GM23248 (cell line): ENCODE measurements around the gene CTSE. TPM values are rescaled to one million over a fixed set of nuclear protein-coding genes. Genes with fewer than 3 reads are reported as not detected.

Experiments
- DNase-seq: peaks from one replicate; pipeline ENCODE4 v3.0.0-alpha.2; 2015
- H2AFZ ChIP-seq: fragments of 200-600 bp; sonication (generic); 2 replicates; pipeline ENCODE4 v1.6.1; 2016; ENCODE audit warnings: antibody characterized with exemption
- H3F3A ChIP-seq: fragments of 200-600 bp; sonication (generic); 2 replicates; pipeline ENCODE4 v1.6.1; 2016; ENCODE audit warnings: mild to moderate bottlenecking, antibody characterized with exemption, mixed run types; ENCODE audit not compliant: insufficient read depth
- H3K27ac ChIP-seq: fragments of 200-600 bp; sonication (generic); 2 replicates; pipeline ENCODE4 v1.5.1; 2016; ENCODE audit warnings: mild to moderate bottlenecking
- H3K27me3 ChIP-seq: fragments of 200-600 bp; sonication (generic); replicated peaks from 2 replicates; pipeline ENCODE4 v1.6.1; 2016; ENCODE audit warnings: mild to moderate bottlenecking; ENCODE audit not compliant: insufficient read depth
- H3K36me3 ChIP-seq: fragments of 200-600 bp; sonication (generic); 2 replicates; pipeline ENCODE4 v1.6.1; 2016; ENCODE audit warnings: low read depth, mild to moderate bottlenecking
- H3K4me1 ChIP-seq: fragments of 200-600 bp; sonication (generic); 2 replicates; pipeline ENCODE4 v1.6.1; 2016; ENCODE audit warnings: mild to moderate bottlenecking; ENCODE audit not compliant: insufficient read depth
- H3K4me2 ChIP-seq: fragments of 200-600 bp; sonication (generic); one replicate; pipeline ENCODE4 v1.6.1; 2016; ENCODE audit warnings: mild to moderate bottlenecking; ENCODE audit not compliant: unreplicated experiment
- H3K4me3 ChIP-seq: fragments of 200-600 bp; sonication (generic); 2 replicates; pipeline ENCODE4 v1.5.1; 2016; ENCODE audit warnings: mild to moderate bottlenecking
- H3K79me2 ChIP-seq: fragments of 200-600 bp; sonication (generic); 2 replicates; pipeline ENCODE4 v1.6.1; 2016; ENCODE audit warnings: mild to moderate bottlenecking; ENCODE audit not compliant: insufficient read depth
- H3K9ac ChIP-seq: fragments of 200-600 bp; sonication (generic); 2 replicates; pipeline ENCODE4 v1.6.1; 2016; ENCODE audit warnings: mild to moderate bottlenecking
- H3K9me2 ChIP-seq: fragments of 200-600 bp; sonication (generic); 2 replicates; pipeline ENCODE4 v1.6.1; 2016; ENCODE audit warnings: mixed run types, mild to moderate bottlenecking, moderate library complexity; ENCODE audit not compliant: insufficient read depth
- H3K9me3 ChIP-seq: fragments of 200-600 bp; sonication (generic); one replicate; pipeline ENCODE4 v1.6.1; 2017; ENCODE audit warnings: low read depth
- H4K20me1 ChIP-seq: fragments of 200-600 bp; sonication (generic); 2 replicates; pipeline ENCODE4 v1.6.0; 2016; ENCODE audit not compliant: insufficient read depth
- EZH2 ChIP-seq: fragments of 200-600 bp; sonication (generic); IDR thresholded peaks from 2 replicates; pipeline ENCODE4 v1.6.1; 2018; ENCODE audit warnings: antibody characterized with exemption, mild to moderate bottlenecking; ENCODE audit not compliant: insufficient read depth, poor library complexity, severe bottlenecking
- EZH2phosphoT487 ChIP-seq: fragments of 200-600 bp; sonication (generic); IDR thresholded peaks from 2 replicates; pipeline ENCODE4 v1.6.1; 2018; ENCODE audit warnings: antibody characterized with exemption, moderate library complexity, mild to moderate bottlenecking, low read depth; ENCODE audit not compliant: insufficient read depth
- WGBS, 2 experiments: methylation state at CpG; one replicate each; pipeline ENCODE4 v1.1.6; 2015 to 2017; ENCODE audit warnings: low lambda C conversion rate in 2 of 2, low coverage in 1 of 2; ENCODE audit errors: missing lambda C conversion rate in 2 of 2; 5-methylcytosine and 5-hydroxymethylcytosine counted together
- in situ Hi-C: fragments of 300-500 bp; cut with MboI; formaldehyde crosslinking; loops from 2 replicates; pipeline ENCODE4 v1.15.0; 2020
- polyA plus RNA-seq: library from polyadenylated mRNA; unstranded; fragments of >200 nt; fragmentation: Nextera tagmentation; extraction: Ambion mirVana; gene quantifications from 2 replicates; pipeline ENCODE4 v1.2.1, GENCODE V29; 2016
- total RNA-seq: library from RNA; depleted of rRNA; stranded (reverse); fragments of >200 nt; shearing (Covaris generic); gene quantifications from 2 replicates; pipeline ENCODE4 v1.2.3, GENCODE V29; 2014; rRNA removed

The CTSE gene
- not detected in 2 replicates for total RNA-seq
- not detected in 2 replicates for polyA plus RNA-seq

DNA sequence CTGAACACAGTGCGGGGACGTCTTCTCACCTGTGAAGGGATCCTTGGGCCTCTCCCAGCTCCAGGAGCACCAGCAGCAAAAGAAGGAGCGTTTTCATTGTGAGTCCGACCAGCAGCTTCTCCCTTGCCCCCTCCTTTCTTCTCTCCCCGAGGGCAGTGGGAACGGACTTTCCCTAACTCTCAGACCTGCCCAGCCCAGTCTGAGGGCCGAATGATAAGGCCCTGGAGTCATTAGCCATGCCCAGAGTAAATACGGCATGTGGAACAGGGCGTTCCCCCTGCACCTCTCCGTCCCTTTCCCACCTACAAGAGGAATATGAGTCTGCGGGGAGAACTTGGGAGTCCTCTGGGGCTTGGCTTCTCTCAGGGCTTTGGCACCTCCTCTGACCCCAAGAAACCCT lies at the start of gene CTSE:
Gene CTSE, minus strand, starts transcription at position 201 of the 400 bp plus-strand sequence. Its CDS starts 104 bp downstream, at position 97.
- WGBS, 2 experiments, result 80 to 83% methylated on average over 11 of the region's 11 CpGs
- peaks cover 7% of the 10 kb centered on the region for H3K4me1 ChIP-seq
- DNase-seq, result no peak
- in situ Hi-C loops, result no loop called here
- no peaks in the 10 kb centered on the region for H3F3A ChIP-seq
- H3K36me3 ChIP-seq, result no peaks in the 10 kb centered on the region
- TF ChIP-seq EZH2, result no peak
- no peak for TF ChIP-seq EZH2phosphoT487
- H3K79me2 ChIP-seq, result no peaks in the 10 kb centered on the region
- no peak within 1 kb of the TSS for H3K4me3 ChIP-seq
- H3K9me2 ChIP-seq, result no peaks in the 10 kb centered on the region
- no peaks in the 10 kb centered on the region for H4K20me1 ChIP-seq
- H3K27ac ChIP-seq, result no peak within 1 kb of the TSS
- H3K9me3 ChIP-seq, result no peaks in the 10 kb centered on the region
- peaks cover 9% of the 10 kb centered on the region for H3K27me3 ChIP-seq
- H3K9ac ChIP-seq, result no peak within 1 kb of the TSS
- no peak within 1 kb of the TSS for H3K4me2 ChIP-seq
- H2AFZ ChIP-seq, result no peak within 1 kb of the TSS

DNA sequence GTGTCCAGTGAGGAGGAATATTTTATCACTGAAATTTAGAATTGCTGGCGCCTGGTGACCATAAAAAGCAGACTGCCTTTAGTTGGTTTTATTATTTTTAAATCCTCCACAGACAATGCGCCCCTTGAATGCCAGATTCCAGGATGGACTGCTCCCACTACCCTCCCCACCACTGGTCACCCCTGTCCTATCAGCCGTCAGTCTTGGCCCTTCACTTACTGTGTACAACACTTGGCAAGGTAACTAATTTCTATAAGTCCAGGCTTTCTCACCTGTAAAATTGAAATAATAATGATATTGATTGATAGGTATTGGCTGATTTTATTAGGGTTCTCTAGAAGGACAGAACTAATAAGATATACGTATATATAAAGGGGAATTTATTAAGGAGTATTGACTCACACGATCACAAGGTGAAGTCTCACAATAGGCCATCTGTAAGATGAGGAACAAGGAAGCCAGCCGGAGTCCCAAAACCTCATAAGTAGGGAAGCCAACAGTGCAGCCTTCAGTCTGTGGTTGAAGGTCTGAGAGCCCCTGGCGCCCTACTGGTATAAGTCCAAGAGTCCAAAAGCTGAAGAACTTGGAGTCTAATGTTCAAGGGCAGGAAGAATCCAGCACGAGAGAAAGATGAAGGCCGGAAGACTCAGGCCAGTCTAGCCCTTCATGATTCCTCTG lies 47.1 kb upstream of the CTSE start:
- no peak for DNase-seq
- H3F3A ChIP-seq, result no peaks in the 10 kb centered on the region
- peaks cover 31% of the 10 kb centered on the region for H3K27me3 ChIP-seq
- H3K9me3 ChIP-seq, result no peaks in the 10 kb centered on the region
- no peak overlapping the region for H3K4me2 ChIP-seq
- no peak overlapping the region for H3K27ac ChIP-seq
- no peak overlapping the region for H2AFZ ChIP-seq
- no peaks in the 10 kb centered on the region for H3K9me2 ChIP-seq
- H4K20me1 ChIP-seq, result no peaks in the 10 kb centered on the region
- 69 to 76% methylated on average over 9 of the region's 9 CpGs for WGBS, 2 experiments
- H3K4me1 ChIP-seq, result no peaks in the 10 kb centered on the region
- TF ChIP-seq EZH2 (no peak), EZH2phosphoT487 (no peak)
- no peak overlapping the region for H3K4me3 ChIP-seq
- no peaks in the 10 kb centered on the region for H3K79me2 ChIP-seq
- no peak overlapping the region for H3K9ac ChIP-seq
- in situ Hi-C loops, result no loop called here
- H3K36me3 ChIP-seq, result no peaks in the 10 kb centered on the region

DNA sequence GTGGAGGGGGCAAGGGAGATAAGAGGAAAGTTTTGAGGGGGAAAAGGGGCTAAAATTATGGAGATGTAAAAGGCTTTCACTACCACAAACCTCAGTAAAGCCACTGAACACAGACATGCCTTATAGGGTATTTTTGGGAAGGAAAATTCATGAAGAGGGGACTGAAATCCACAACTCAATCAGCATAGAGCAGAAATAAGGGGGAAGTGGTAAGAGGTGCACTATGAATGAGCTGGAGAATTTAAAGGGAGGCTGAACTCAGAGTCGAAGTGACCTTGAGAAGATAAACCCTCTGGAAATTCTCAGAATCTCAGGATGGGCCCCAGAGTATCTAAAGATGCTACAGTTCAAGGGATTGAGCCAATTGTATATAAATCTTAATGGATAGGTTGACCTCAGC lies 44.6 kb upstream of the CTSE start:
- Histone ChIP-seq H3F3A (no peaks in the 10 kb centered on the region), H3K27me3 (peaks cover 31% of the 10 kb centered on the region), H3K27ac (no peak overlapping the region), H2AFZ (no peak overlapping the region), H4K20me1 (no peaks in the 10 kb centered on the region), H3K4me3 (no peak overlapping the region), H3K9me3 (no peaks in the 10 kb centered on the region), H3K9me2 (no peaks in the 10 kb centered on the region), H3K9ac (no peak overlapping the region), H3K36me3 (no peaks in the 10 kb centered on the region), H3K4me2 (no peak overlapping the region), H3K4me1 (no peaks in the 10 kb centered on the region), H3K79me2 (no peaks in the 10 kb centered on the region)
- in situ Hi-C loops, result no loop called here
- TF ChIP-seq EZH2phosphoT487, result no peak
- TF ChIP-seq EZH2, result no peak
- WGBS, 2 experiments, result 22 to 28% methylated on average over 1 of the region's 1 CpG
- no peak for DNase-seq

DNA sequence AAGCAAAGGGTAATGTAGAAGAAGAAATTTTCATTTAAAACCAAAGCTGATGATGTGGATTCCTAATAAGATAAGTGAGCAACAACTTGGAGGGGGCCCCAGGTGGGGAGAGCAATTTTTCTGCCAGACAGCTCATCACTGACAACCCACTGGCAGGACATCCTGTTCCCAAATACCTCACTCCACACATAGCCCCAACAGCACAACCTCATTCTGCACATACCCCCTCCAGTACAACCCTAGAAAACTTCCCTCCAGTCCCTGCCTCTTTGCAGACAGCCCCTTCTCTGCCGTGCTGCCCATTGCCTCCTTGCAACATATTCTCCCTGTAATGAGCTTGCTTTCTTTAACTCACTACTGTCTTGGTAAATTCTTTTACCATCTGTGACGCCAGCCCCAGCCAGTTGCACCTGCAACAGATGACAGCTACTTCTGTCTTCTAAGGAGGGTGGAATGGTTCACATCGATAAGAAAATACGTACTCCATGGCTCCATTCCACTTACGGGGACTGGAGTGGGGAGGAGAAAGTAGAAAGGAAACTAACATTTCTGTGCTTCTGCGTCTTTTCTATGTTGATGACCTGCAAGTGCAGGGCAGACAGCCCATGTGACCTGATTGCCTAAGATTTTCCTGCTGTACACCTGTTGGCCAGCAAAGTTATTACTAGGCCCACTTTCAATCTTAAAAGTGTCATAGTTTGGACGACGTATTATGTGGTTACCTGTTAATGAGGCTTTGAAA lies 44.0 kb upstream of the CTSE start:
- H3K79me2 ChIP-seq, result no peaks in the 10 kb centered on the region
- no peaks in the 10 kb centered on the region for H3F3A ChIP-seq
- H2AFZ ChIP-seq, result no peak overlapping the region
- no peak overlapping the region for H3K4me3 ChIP-seq
- 25 to 26% methylated on average over 8 of the region's 8 CpGs for WGBS, 2 experiments
- H4K20me1 ChIP-seq, result no peaks in the 10 kb centered on the region
- H3K27me3 ChIP-seq, result peaks cover 31% of the 10 kb centered on the region
- no peak for DNase-seq
- TF ChIP-seq EZH2 (no peak), EZH2phosphoT487 (no peak)
- H3K36me3 ChIP-seq, result no peaks in the 10 kb centered on the region
- no peaks in the 10 kb centered on the region for H3K4me1 ChIP-seq
- no peak overlapping the region for H3K27ac ChIP-seq
- H3K9me3 ChIP-seq, result no peaks in the 10 kb centered on the region
- in situ Hi-C loops, result no loop called here
- no peak overlapping the region for H3K4me2 ChIP-seq
- no peak overlapping the region for H3K9ac ChIP-seq
- no peaks in the 10 kb centered on the region for H3K9me2 ChIP-seq
